Measurements from ENCODE around the gene CCDC33.

CCDC33 gene

DNA sequence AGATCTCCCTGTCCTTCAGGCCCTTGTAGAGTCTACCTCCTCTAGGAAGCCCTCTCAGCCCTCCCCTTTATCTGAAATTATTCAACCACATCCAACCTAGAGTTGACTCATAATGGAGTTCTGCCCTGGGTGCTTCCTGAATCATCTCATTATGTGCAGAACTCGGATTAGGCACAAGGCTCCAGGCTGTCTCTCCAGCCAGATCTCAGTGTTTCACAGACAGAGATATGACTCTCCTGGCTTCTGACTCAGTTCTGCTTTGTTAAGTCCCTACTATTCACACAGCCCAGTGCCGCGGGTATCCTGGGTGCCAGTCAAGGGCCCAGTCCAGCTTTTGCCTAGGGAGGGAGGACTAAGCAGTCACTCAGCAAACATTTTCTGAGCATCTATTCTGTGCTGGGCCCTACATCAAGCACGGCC, 42.8 kb upstream of the CCDC33 start:
- peak in 1 of 2 donors; percentile 5 for DNase-seq
- no peak overlapping the region for H3K4me3 ChIP-seq (ENCODE audit: low read depth, low read length)
- no peak overlapping the region for H3K4ac ChIP-seq (ENCODE audit: low read depth, low read length)
- H3K18ac ChIP-seq (ENCODE audit: low read length) = no peak overlapping the region
- no peak overlapping the region for H2BK12ac ChIP-seq (ENCODE audit: low read length)
- H2BK120ac ChIP-seq (ENCODE audit: insufficient read depth, low read length, poor library complexity) = no peak overlapping the region
- peaks cover 8 to 9% of the 10 kb centered on the region in 2 experiments for H3K4me1 ChIP-seq (ENCODE audit: control insufficient read depth in 1 of 2, insufficient read depth in 2 of 2, low read length in 2 of 2)
- no peak overlapping the region for H2BK5ac ChIP-seq (ENCODE audit: low read depth, low read length, poor library complexity)
- H3K79me1 ChIP-seq (ENCODE audit: low read length) = peaks cover 4% of the 10 kb centered on the region
- no peak overlapping the region for H3K23ac ChIP-seq (ENCODE audit: low read length)
- no peaks in the 10 kb centered on the region for H3K27me3 ChIP-seq (ENCODE audit: insufficient read depth, low read length)
- H3K79me2 ChIP-seq (ENCODE audit: control insufficient read depth, insufficient read depth, low read length, poor library complexity) = no peaks in the 10 kb centered on the region
- H2AK5ac ChIP-seq (ENCODE audit: low read length) = no peak overlapping the region
- H4K91ac ChIP-seq (ENCODE audit: low read depth, low read length) = no peak overlapping the region
- no CpG with 5 or more reads among the region's 4 CpGs for WGBS (ENCODE audit: extremely low coverage, insufficient coverage, insufficient read length)
- no peaks in the 10 kb centered on the region for H3K36me3 ChIP-seq (ENCODE audit: control insufficient read depth in 1 of 2, insufficient read depth in 2 of 2, low read length in 2 of 2)
- no peak overlapping the region for H3K14ac ChIP-seq (ENCODE audit: low read length)
- H2AFZ ChIP-seq (ENCODE audit: insufficient read depth, low read length, poor library complexity) = no peak overlapping the region
- H3K9me3 ChIP-seq (ENCODE audit: insufficient read depth, low read depth, low read length) = peaks cover 3% of the 10 kb centered on the region
- no peak overlapping the region for H3K4me2 ChIP-seq (ENCODE audit: low read length)
- no peak overlapping the region for H3K9ac ChIP-seq (ENCODE audit: low read length)
- no peak overlapping the region for H4K12ac ChIP-seq (ENCODE audit: low read depth, low read length)
- H4K8ac ChIP-seq (ENCODE audit: low read depth, low read length) = no peak overlapping the region
- no peak overlapping the region for H3K27ac ChIP-seq (ENCODE audit: low read depth, low read length)

DNA sequence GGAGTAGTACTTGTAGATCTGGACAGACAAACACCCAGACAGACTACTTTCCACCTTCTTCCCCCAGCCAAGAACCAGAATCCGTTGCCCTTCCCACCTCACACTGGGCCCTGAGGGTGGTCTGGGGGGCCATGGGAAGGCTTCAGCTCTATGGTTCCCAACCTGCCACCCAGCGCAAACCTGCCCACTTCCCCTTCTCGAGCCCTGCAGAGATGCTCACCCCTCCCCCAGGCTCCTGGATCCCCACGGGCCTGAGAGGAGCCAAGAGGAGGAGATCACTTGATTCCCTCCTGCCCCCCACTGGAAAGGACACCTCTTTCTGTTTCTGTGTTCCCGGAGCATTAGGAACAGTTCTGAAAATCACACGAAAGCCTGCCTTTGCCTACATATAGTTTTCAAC, 42.2 kb upstream of the CCDC33 start:
- H3K79me2 ChIP-seq (ENCODE audit: control insufficient read depth, insufficient read depth, low read length, poor library complexity) = no peaks in the 10 kb centered on the region
- no peaks in the 10 kb centered on the region for H3K36me3 ChIP-seq (ENCODE audit: control insufficient read depth in 1 of 2, insufficient read depth in 2 of 2, low read length in 2 of 2)
- no peak overlapping the region for H2BK5ac ChIP-seq (ENCODE audit: low read depth, low read length, poor library complexity)
- no peak overlapping the region for H3K23ac ChIP-seq (ENCODE audit: low read length)
- peaks cover 8 to 9% of the 10 kb centered on the region in 2 experiments for H3K4me1 ChIP-seq (ENCODE audit: control insufficient read depth in 1 of 2, insufficient read depth in 2 of 2, low read length in 2 of 2)
- no peak overlapping the region for H4K12ac ChIP-seq (ENCODE audit: low read depth, low read length)
- H4K91ac ChIP-seq (ENCODE audit: low read depth, low read length) = no peak overlapping the region
- H3K9ac ChIP-seq (ENCODE audit: low read length) = no peak overlapping the region
- no peak overlapping the region for H3K4me2 ChIP-seq (ENCODE audit: low read length)
- no peaks in the 10 kb centered on the region for H3K27me3 ChIP-seq (ENCODE audit: insufficient read depth, low read length)
- peaks cover 4% of the 10 kb centered on the region for H3K79me1 ChIP-seq (ENCODE audit: low read length)
- H2AFZ ChIP-seq (ENCODE audit: insufficient read depth, low read length, poor library complexity) = no peak overlapping the region
- H4K8ac ChIP-seq (ENCODE audit: low read depth, low read length) = no peak overlapping the region
- WGBS (ENCODE audit: extremely low coverage, insufficient coverage, insufficient read length) = no CpG with 5 or more reads among the region's 6 CpGs
- H2BK120ac ChIP-seq (ENCODE audit: insufficient read depth, low read length, poor library complexity) = no peak overlapping the region
- no peak overlapping the region for H3K4me3 ChIP-seq (ENCODE audit: low read depth, low read length)
- DNase-seq = no peak
- H3K4ac ChIP-seq (ENCODE audit: low read depth, low read length) = no peak overlapping the region
- H3K18ac ChIP-seq (ENCODE audit: low read length) = no peak overlapping the region
- H3K9me3 ChIP-seq (ENCODE audit: insufficient read depth, low read depth, low read length) = peaks cover 3% of the 10 kb centered on the region
- no peak overlapping the region for H3K14ac ChIP-seq (ENCODE audit: low read length)
- H3K27ac ChIP-seq (ENCODE audit: low read depth, low read length) = no peak overlapping the region
- H2BK12ac ChIP-seq (ENCODE audit: low read length) = no peak overlapping the region
- H2AK5ac ChIP-seq (ENCODE audit: low read length) = no peak overlapping the region

- H3K79me2 ChIP-seq (ENCODE audit: control insufficient read depth, insufficient read depth, low read length, poor library complexity) = no peaks in the 10 kb centered on the region
- H3K27ac ChIP-seq (ENCODE audit: low read depth, low read length) = no peak overlapping the region
- no peak overlapping the region for H2AFZ ChIP-seq (ENCODE audit: insufficient read depth, low read length, poor library complexity)
- no peak overlapping the region for H2BK5ac ChIP-seq (ENCODE audit: low read depth, low read length, poor library complexity)
- no peaks in the 10 kb centered on the region for H3K27me3 ChIP-seq (ENCODE audit: insufficient read depth, low read length)
- H3K18ac ChIP-seq (ENCODE audit: low read length) = no peak overlapping the region
- H3K9ac ChIP-seq (ENCODE audit: low read length) = no peak overlapping the region
- no peak overlapping the region for H2BK12ac ChIP-seq (ENCODE audit: low read length)
- H3K4me2 ChIP-seq (ENCODE audit: low read length) = no peak overlapping the region
- no peak overlapping the region for H4K8ac ChIP-seq (ENCODE audit: low read depth, low read length)
- H2BK120ac ChIP-seq (ENCODE audit: insufficient read depth, low read length, poor library complexity) = no peak overlapping the region
- H3K23ac ChIP-seq (ENCODE audit: low read length) = peak overlapping the region; percentile 9
- H3K9me3 ChIP-seq (ENCODE audit: insufficient read depth, low read depth, low read length) = peaks cover 3% of the 10 kb centered on the region
- no peak overlapping the region for H4K91ac ChIP-seq (ENCODE audit: low read depth, low read length)
- H3K36me3 ChIP-seq (ENCODE audit: control insufficient read depth in 1 of 2, insufficient read depth in 2 of 2, low read length in 2 of 2) = no peaks in the 10 kb centered on the region
- no peak overlapping the region for H3K14ac ChIP-seq (ENCODE audit: low read length)
- peaks cover 4% of the 10 kb centered on the region for H3K79me1 ChIP-seq (ENCODE audit: low read length)
- H4K12ac ChIP-seq (ENCODE audit: low read depth, low read length) = no peak overlapping the region
- H3K4me1 ChIP-seq (ENCODE audit: control insufficient read depth in 1 of 2, insufficient read depth in 2 of 2, low read length in 2 of 2) = peaks cover 8 to 9% of the 10 kb centered on the region in 2 experiments
- H2AK5ac ChIP-seq (ENCODE audit: low read length) = no peak overlapping the region
- no CpG with 5 or more reads among the region's 13 CpGs for WGBS (ENCODE audit: extremely low coverage, insufficient coverage, insufficient read length)
- no peak overlapping the region for H3K4me3 ChIP-seq (ENCODE audit: low read depth, low read length)
- H3K4ac ChIP-seq (ENCODE audit: low read depth, low read length) = no peak overlapping the region
- DNase-seq = no peak
These were observed 41.3 kb upstream of the CCDC33 start for GRCh38 chr15:74194572-74195559.

DNA sequence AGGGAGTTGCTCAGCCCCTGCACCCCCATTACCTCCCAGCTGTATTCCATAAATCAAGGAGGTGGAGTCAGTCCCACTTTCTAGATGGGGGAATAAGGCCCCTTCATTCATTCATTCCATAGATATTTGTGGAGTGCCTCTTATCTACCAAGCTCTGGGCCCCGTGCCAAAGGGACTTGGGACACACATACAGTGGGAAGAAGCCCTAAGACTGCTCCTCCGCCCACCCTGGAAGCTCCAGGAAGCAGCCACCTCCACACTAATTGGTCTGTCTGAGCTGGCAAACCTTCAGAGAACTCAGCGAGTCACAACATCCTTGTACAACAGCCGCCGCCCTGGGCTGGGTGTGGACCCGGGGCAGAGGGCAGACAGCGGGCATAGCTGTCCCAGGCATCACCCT, 40.0 kb upstream of the CCDC33 start:
- Histone ChIP-seq H3K4me3 (ENCODE audit: low read depth, low read length) (no peak overlapping the region), H4K12ac (ENCODE audit: low read depth, low read length) (no peak overlapping the region), H3K79me2 (ENCODE audit: control insufficient read depth, insufficient read depth, low read length, poor library complexity) (no peaks in the 10 kb centered on the region), H3K36me3 (ENCODE audit: control insufficient read depth in 1 of 2, insufficient read depth in 2 of 2, low read length in 2 of 2) (no peaks in the 10 kb centered on the region), H3K4me2 (ENCODE audit: low read length) (no peak overlapping the region), H3K79me1 (ENCODE audit: low read length) (peaks cover 4% of the 10 kb centered on the region), H3K9ac (ENCODE audit: low read length) (no peak overlapping the region), H3K18ac (ENCODE audit: low read length) (no peak overlapping the region), H4K8ac (ENCODE audit: low read depth, low read length) (no peak overlapping the region), H2AFZ (ENCODE audit: insufficient read depth, low read length, poor library complexity) (no peak overlapping the region), H3K4ac (ENCODE audit: low read depth, low read length) (no peak overlapping the region), H2BK12ac (ENCODE audit: low read length) (no peak overlapping the region), H3K4me1 (ENCODE audit: control insufficient read depth in 1 of 2, insufficient read depth in 2 of 2, low read length in 2 of 2) (peaks cover 13 to 16% of the 10 kb centered on the region in 2 experiments), H3K27ac (ENCODE audit: low read depth, low read length) (no peak overlapping the region), H3K9me3 (ENCODE audit: insufficient read depth, low read depth, low read length) (no peaks in the 10 kb centered on the region), H2BK120ac (ENCODE audit: insufficient read depth, low read length, poor library complexity) (no peak overlapping the region), H4K91ac (ENCODE audit: low read depth, low read length) (no peak overlapping the region), H3K23ac (ENCODE audit: low read length) (no peak overlapping the region), H2BK5ac (ENCODE audit: low read depth, low read length, poor library complexity) (no peak overlapping the region), H3K14ac (ENCODE audit: low read length) (no peak overlapping the region), H2AK5ac (ENCODE audit: low read length) (no peak overlapping the region), H3K27me3 (ENCODE audit: insufficient read depth, low read length) (no peaks in the 10 kb centered on the region)
- whole genome bisulfite sequencing (ENCODE audit: extremely low coverage, insufficient coverage, insufficient read length) = no CpG with 5 or more reads among the region's 7 CpGs
- no peak for DNase-seq
